Measurements from ENCODE around the gene SLC22A13. TPM values are rescaled to one million over a fixed set of nuclear protein-coding genes. Genes with fewer than 3 reads are reported as not detected.

Gene SLC22A13
- total RNA-seq, 1 donor from 2014 or later = 0.21 TPM

DNA sequence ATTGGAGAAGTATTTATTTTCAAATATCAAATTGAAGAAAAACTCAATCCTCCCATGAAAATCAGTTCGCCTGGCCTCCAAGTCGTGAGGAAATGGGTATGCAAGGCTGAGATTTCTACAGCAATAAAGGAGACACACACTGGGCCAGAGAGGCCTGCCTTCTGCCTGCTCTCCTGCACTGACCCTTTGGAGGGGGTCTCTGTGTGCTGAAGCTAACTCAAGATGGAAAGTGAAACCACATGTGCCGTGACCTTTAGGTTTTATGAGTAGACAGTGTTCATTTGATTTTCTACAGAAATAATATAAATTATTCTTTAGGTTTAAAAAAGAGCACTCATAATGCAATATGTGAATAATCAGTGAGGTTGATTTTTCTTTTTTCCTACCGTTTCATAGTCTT, 11.9 kb upstream of the SLC22A13 start:
- Histone ChIP-seq H3K27ac (no peak overlapping the region), H3K79me2 (ENCODE audit: low read depth) (no peaks in the 10 kb centered on the region), H3K4me3 (no peak overlapping the region), H3K9me3 (ENCODE audit: low read depth) (no peaks in the 10 kb centered on the region), H2AFZ (replicated peaks) (no peak overlapping the region), H3K9ac (no peak overlapping the region), H3K4me2 (no peak overlapping the region), H4K20me1 (ENCODE audit: low read depth) (peaks cover 4% of the 10 kb centered on the region), H3F3A (ENCODE audit: low read depth) (no peaks in the 10 kb centered on the region), H3K4me1 (no peaks in the 10 kb centered on the region), H3K27me3 (no peaks in the 10 kb centered on the region), H3K36me3 (peaks cover 9% of the 10 kb centered on the region)
- Mint-ChIP-seq H3K4me3 (no peak overlapping the region), H3K36me3 (peaks cover 13% of the 10 kb centered on the region), H3K27ac (no peak overlapping the region), H3K27me3 (ENCODE audit: insufficient read depth, low read depth) (no peaks in the 10 kb centered on the region), H3K4me1 (peaks cover 3% of the 10 kb centered on the region), H3K9me3 (no peaks in the 10 kb centered on the region)
- DNase-seq (ENCODE audit: low spot score) = no peak
- TF ChIP-seq EZH2 (IDR thresholded peaks at IDR 0.05) (no peak), EZH2phosphoT487 (IDR thresholded peaks at IDR 0.05) (no peak), CTCF (IDR thresholded peaks at IDR 0.05) (no peak)

- Mint-ChIP-seq H3K27ac (no peak overlapping the region), H3K4me1 (peaks cover 3% of the 10 kb centered on the region), H3K9me3 (no peaks in the 10 kb centered on the region), H3K36me3 (peaks cover 13% of the 10 kb centered on the region), H3K4me3 (no peak overlapping the region), H3K27me3 (ENCODE audit: insufficient read depth, low read depth) (no peaks in the 10 kb centered on the region)
- Histone ChIP-seq H3K79me2 (ENCODE audit: low read depth) (no peaks in the 10 kb centered on the region), H3K27ac (no peak overlapping the region), H3K4me3 (no peak overlapping the region), H4K20me1 (ENCODE audit: low read depth) (peaks cover 4% of the 10 kb centered on the region), H3K9me3 (ENCODE audit: low read depth) (no peaks in the 10 kb centered on the region), H3K36me3 (peaks cover 2% of the 10 kb centered on the region), H3F3A (ENCODE audit: low read depth) (no peaks in the 10 kb centered on the region), H3K9ac (no peak overlapping the region), H3K4me1 (no peaks in the 10 kb centered on the region), H3K4me2 (no peak overlapping the region), H2AFZ (replicated peaks) (no peak overlapping the region), H3K27me3 (no peaks in the 10 kb centered on the region)
- no peak for DNase-seq (ENCODE audit: low spot score)
- no peak for TF ChIP-seq CTCF (IDR thresholded peaks at IDR 0.05)
- TF ChIP-seq EZH2 (IDR thresholded peaks at IDR 0.05) = no peak
- no peak for TF ChIP-seq EZH2phosphoT487 (IDR thresholded peaks at IDR 0.05)
Observed at GRCh38 chr3:38254872-38255271, 10.7 kb upstream of the SLC22A13 start.

GRCh38 chr3:38255627-38256026, 10.0 kb upstream of the SLC22A13 start:
- H3K27ac ChIP-seq = no peak overlapping the region
- H3F3A ChIP-seq (ENCODE audit: low read depth) = no peaks in the 10 kb centered on the region
- H4K20me1 ChIP-seq (ENCODE audit: low read depth) = peaks cover 4% of the 10 kb centered on the region
- no peaks in the 10 kb centered on the region for H3K79me2 ChIP-seq (ENCODE audit: low read depth)
- no peak overlapping the region for H2AFZ ChIP-seq (replicated peaks)
- H3K4me3 ChIP-seq = no peak overlapping the region
- H3K27me3 ChIP-seq = no peaks in the 10 kb centered on the region
- no peaks in the 10 kb centered on the region for H3K9me3 ChIP-seq (ENCODE audit: low read depth)
- Mint-ChIP-seq H3K27ac (no peak overlapping the region), H3K4me3 (no peak overlapping the region), H3K27me3 (ENCODE audit: insufficient read depth, low read depth) (no peaks in the 10 kb centered on the region), H3K36me3 (peaks cover 13% of the 10 kb centered on the region), H3K9me3 (no peaks in the 10 kb centered on the region), H3K4me1 (peaks cover 3% of the 10 kb centered on the region)
- no peaks in the 10 kb centered on the region for H3K4me1 ChIP-seq
- no peak for TF ChIP-seq EZH2phosphoT487 (IDR thresholded peaks at IDR 0.05)
- TF ChIP-seq EZH2 (IDR thresholded peaks at IDR 0.05) = no peak
- H3K9ac ChIP-seq = no peak overlapping the region
- no peak for DNase-seq (ENCODE audit: low spot score)
- no peaks in the 10 kb centered on the region for H3K36me3 ChIP-seq
- no peak overlapping the region for H3K4me2 ChIP-seq

DNA sequence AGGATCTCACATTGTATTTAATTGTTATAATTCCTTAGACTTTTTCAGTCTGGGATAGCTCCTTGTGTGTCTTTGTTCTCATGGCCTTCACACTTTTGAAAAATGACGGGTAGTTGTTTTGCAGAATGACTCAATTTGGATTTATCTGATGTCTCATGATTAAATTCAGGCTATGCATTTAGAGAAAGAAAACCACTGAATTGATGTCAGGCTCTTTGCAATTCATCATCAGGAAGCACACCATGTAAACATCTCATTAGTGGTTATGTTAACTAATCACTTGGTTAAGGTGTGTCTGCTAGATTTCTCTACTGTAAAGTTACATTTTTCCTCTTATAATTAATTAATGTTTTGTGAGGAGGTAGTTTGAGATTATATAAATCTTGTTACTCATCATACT, 8.0 kb upstream of the SLC22A13 start:
- Histone ChIP-seq H3K9me3 (ENCODE audit: low read depth) (no peaks in the 10 kb centered on the region), H3K27ac (no peak overlapping the region), H3K36me3 (no peaks in the 10 kb centered on the region), H3K9ac (no peak overlapping the region), H3K27me3 (no peaks in the 10 kb centered on the region), H3K4me2 (no peak overlapping the region), H2AFZ (replicated peaks) (no peak overlapping the region), H3K79me2 (ENCODE audit: low read depth) (no peaks in the 10 kb centered on the region), H3K4me3 (no peak overlapping the region), H3K4me1 (no peaks in the 10 kb centered on the region), H4K20me1 (ENCODE audit: low read depth) (peaks cover 4% of the 10 kb centered on the region), H3F3A (ENCODE audit: low read depth) (no peaks in the 10 kb centered on the region)
- Mint-ChIP-seq H3K4me3 (no peak overlapping the region), H3K9me3 (no peaks in the 10 kb centered on the region), H3K36me3 (peaks cover 7% of the 10 kb centered on the region), H3K4me1 (no peaks in the 10 kb centered on the region), H3K27me3 (ENCODE audit: insufficient read depth, low read depth) (no peaks in the 10 kb centered on the region), H3K27ac (no peak overlapping the region)
- TF ChIP-seq EZH2 (IDR thresholded peaks at IDR 0.05) = no peak
- no peak for TF ChIP-seq EZH2phosphoT487 (IDR thresholded peaks at IDR 0.05)
- no peak for TF ChIP-seq CTCF (IDR thresholded peaks at IDR 0.05)
- DNase-seq (ENCODE audit: low spot score) = no peak
